GM23248 (cell line): ENCODE measurements around the gene FOLR1. TPM values are rescaled to one million over a fixed set of nuclear protein-coding genes. Genes with fewer than 3 reads are reported as not detected.
"Not testable (repeated sequence)": the region's sequence is repeated elsewhere in the genome, so short reads cannot be mapped to it uniquely, and the experiment has no call there.

Experiments used
- DNase-seq: peaks from one replicate; pipeline ENCODE4 v3.0.0-alpha.2; 2015
- H2AFZ ChIP-seq: fragments of 200-600 bp; sonication (generic); 2 replicates; pipeline ENCODE4 v1.6.1; 2016; ENCODE audit warnings: antibody characterized with exemption
- H3F3A ChIP-seq: fragments of 200-600 bp; sonication (generic); 2 replicates; pipeline ENCODE4 v1.6.1; 2016; ENCODE audit warnings: mild to moderate bottlenecking, antibody characterized with exemption, mixed run types; ENCODE audit not compliant: insufficient read depth
- H3K27ac ChIP-seq: fragments of 200-600 bp; sonication (generic); 2 replicates; pipeline ENCODE4 v1.5.1; 2016; ENCODE audit warnings: mild to moderate bottlenecking
- H3K27me3 ChIP-seq: fragments of 200-600 bp; sonication (generic); replicated peaks from 2 replicates; pipeline ENCODE4 v1.6.1; 2016; ENCODE audit warnings: mild to moderate bottlenecking; ENCODE audit not compliant: insufficient read depth
- H3K36me3 ChIP-seq: fragments of 200-600 bp; sonication (generic); 2 replicates; pipeline ENCODE4 v1.6.1; 2016; ENCODE audit warnings: low read depth, mild to moderate bottlenecking
- H3K4me1 ChIP-seq: fragments of 200-600 bp; sonication (generic); 2 replicates; pipeline ENCODE4 v1.6.1; 2016; ENCODE audit warnings: mild to moderate bottlenecking; ENCODE audit not compliant: insufficient read depth
- H3K4me2 ChIP-seq: fragments of 200-600 bp; sonication (generic); one replicate; pipeline ENCODE4 v1.6.1; 2016; ENCODE audit warnings: mild to moderate bottlenecking; ENCODE audit not compliant: unreplicated experiment
- H3K4me3 ChIP-seq: fragments of 200-600 bp; sonication (generic); 2 replicates; pipeline ENCODE4 v1.5.1; 2016; ENCODE audit warnings: mild to moderate bottlenecking
- H3K79me2 ChIP-seq: fragments of 200-600 bp; sonication (generic); 2 replicates; pipeline ENCODE4 v1.6.1; 2016; ENCODE audit warnings: mild to moderate bottlenecking; ENCODE audit not compliant: insufficient read depth
- H3K9ac ChIP-seq: fragments of 200-600 bp; sonication (generic); 2 replicates; pipeline ENCODE4 v1.6.1; 2016; ENCODE audit warnings: mild to moderate bottlenecking
- H3K9me2 ChIP-seq: fragments of 200-600 bp; sonication (generic); 2 replicates; pipeline ENCODE4 v1.6.1; 2016; ENCODE audit warnings: mixed run types, mild to moderate bottlenecking, moderate library complexity; ENCODE audit not compliant: insufficient read depth
- H3K9me3 ChIP-seq: fragments of 200-600 bp; sonication (generic); one replicate; pipeline ENCODE4 v1.6.1; 2017; ENCODE audit warnings: low read depth
- H4K20me1 ChIP-seq: fragments of 200-600 bp; sonication (generic); 2 replicates; pipeline ENCODE4 v1.6.0; 2016; ENCODE audit not compliant: insufficient read depth
- EZH2 ChIP-seq: fragments of 200-600 bp; sonication (generic); IDR thresholded peaks from 2 replicates; pipeline ENCODE4 v1.6.1; 2018; ENCODE audit warnings: antibody characterized with exemption, mild to moderate bottlenecking; ENCODE audit not compliant: insufficient read depth, poor library complexity, severe bottlenecking
- EZH2phosphoT487 ChIP-seq: fragments of 200-600 bp; sonication (generic); IDR thresholded peaks from 2 replicates; pipeline ENCODE4 v1.6.1; 2018; ENCODE audit warnings: antibody characterized with exemption, moderate library complexity, mild to moderate bottlenecking, low read depth; ENCODE audit not compliant: insufficient read depth
- WGBS, 2 experiments: methylation state at CpG; one replicate each; pipeline ENCODE4 v1.1.6; 2015 to 2017; ENCODE audit warnings: low lambda C conversion rate in 2 of 2, low coverage in 1 of 2; ENCODE audit errors: missing lambda C conversion rate in 2 of 2; 5-methylcytosine and 5-hydroxymethylcytosine counted together
- in situ Hi-C: fragments of 300-500 bp; cut with MboI; formaldehyde crosslinking; loops from 2 replicates; pipeline ENCODE4 v1.15.0; 2020
- polyA plus RNA-seq: library from polyadenylated mRNA; unstranded; fragments of >200 nt; fragmentation: Nextera tagmentation; extraction: Ambion mirVana; gene quantifications from 2 replicates; pipeline ENCODE4 v1.2.1, GENCODE V29; 2016
- total RNA-seq: library from RNA; depleted of rRNA; stranded (reverse); fragments of >200 nt; shearing (Covaris generic); gene quantifications from 2 replicates; pipeline ENCODE4 v1.2.3, GENCODE V29; 2014

The FOLR1 gene
- total and polyA plus RNA-seq, 2 experiments from 2014 or later, result 0.24 TPM; not detected in 1

- in situ Hi-C loops, result no loop called here
- Histone ChIP-seq H3K27ac (no peak overlapping the region), H3K9ac (no peak overlapping the region), H3K4me1 (no peaks in the 10 kb centered on the region), H3F3A (no peaks in the 10 kb centered on the region), H3K36me3 (no peaks in the 10 kb centered on the region), H2AFZ (no peak overlapping the region), H3K27me3 (no peaks in the 10 kb centered on the region), H3K4me3 (no peak overlapping the region), H3K9me2 (no peaks in the 10 kb centered on the region), H3K4me2 (no peak overlapping the region), H3K9me3 (no peaks in the 10 kb centered on the region), H4K20me1 (no peaks in the 10 kb centered on the region), H3K79me2 (no peaks in the 10 kb centered on the region)
- 88 to 90% methylated on average over 6 of the region's 6 CpGs for WGBS, 2 experiments
- DNase-seq, result no peak
- TF ChIP-seq EZH2phosphoT487 (no peak), EZH2 (no peak)
These were observed 10.6 kb downstream of the FOLR1 start for GRCh38 chr11:72202571-72202970.

GRCh38 chr11:72203163-72203562 lies 11.2 kb downstream of the FOLR1 start:
- Histone ChIP-seq H3K9me3 (no peaks in the 10 kb centered on the region), H3K27me3 (no peaks in the 10 kb centered on the region), H3K27ac (no peak overlapping the region), H2AFZ (no peak overlapping the region), H3K4me2 (no peak overlapping the region), H3K79me2 (no peaks in the 10 kb centered on the region), H4K20me1 (no peaks in the 10 kb centered on the region), H3F3A (no peaks in the 10 kb centered on the region), H3K4me3 (no peak overlapping the region), H3K36me3 (no peaks in the 10 kb centered on the region), H3K9ac (no peak overlapping the region), H3K4me1 (no peaks in the 10 kb centered on the region), H3K9me2 (no peaks in the 10 kb centered on the region)
- in situ Hi-C loops, result no loop called here
- 47 to 50% methylated on average over 2 of the region's 2 CpGs for WGBS, 2 experiments
- no peak for DNase-seq
- TF ChIP-seq EZH2phosphoT487 (no peak), EZH2 (no peak)

- in situ Hi-C loops, result no loop called here
- H3K27me3 ChIP-seq, result no peaks in the 10 kb centered on the region
- DNase-seq, result no peak
- H3F3A ChIP-seq, result no peaks in the 10 kb centered on the region
- H3K4me2 ChIP-seq, result no peak overlapping the region
- H3K4me1 ChIP-seq, result no peaks in the 10 kb centered on the region
- no peaks in the 10 kb centered on the region for H3K9me3 ChIP-seq
- no peaks in the 10 kb centered on the region for H3K79me2 ChIP-seq
- H2AFZ ChIP-seq, result no peak overlapping the region
- H3K9me2 ChIP-seq, result no peaks in the 10 kb centered on the region
- TF ChIP-seq EZH2 (no peak), EZH2phosphoT487 (no peak)
- H3K9ac ChIP-seq, result no peak overlapping the region
- no peak overlapping the region for H3K27ac ChIP-seq
- no peak overlapping the region for H3K4me3 ChIP-seq
- H3K36me3 ChIP-seq, result no peaks in the 10 kb centered on the region
- H4K20me1 ChIP-seq, result no peaks in the 10 kb centered on the region
These were observed 12.9 kb downstream of the FOLR1 start for GRCh38 chr11:72204886-72205285.

GRCh38 chr11:72206794-72207193 lies 14.9 kb downstream of the FOLR1 start:
- H3K9me2 ChIP-seq, DNase-seq, H4K20me1 ChIP-seq, H3K79me2 ChIP-seq, H3K4me1 ChIP-seq, H3K9ac ChIP-seq, H3K27me3 ChIP-seq, in situ Hi-C loops, H3K4me3 ChIP-seq, H3F3A ChIP-seq, H3K9me3 ChIP-seq, H2AFZ ChIP-seq, H3K27ac ChIP-seq, H3K4me2 ChIP-seq, H3K36me3 ChIP-seq: not testable (repeated sequence)
- WGBS, 2 experiments, result 34 to 47% methylated on average over 2 of the region's 2 CpGs

GRCh38 chr11:72208281-72208680 lies 16.3 kb downstream of the FOLR1 start:
- Histone ChIP-seq H3K4me3 (no peak overlapping the region), H3K27me3 (0 out of 2 replicates have a peak, but pooled peaks cover 9% of the 10 kb centered on the region), H3K9me3 (no peaks in the 10 kb centered on the region), H3K9ac (no peak overlapping the region), H2AFZ (no peak overlapping the region), H3F3A (no peaks in the 10 kb centered on the region), H3K4me2 (no peak overlapping the region), H3K79me2 (no peaks in the 10 kb centered on the region), H3K36me3 (no peaks in the 10 kb centered on the region), H3K27ac (no peak overlapping the region), H3K9me2 (no peaks in the 10 kb centered on the region), H3K4me1 (no peaks in the 10 kb centered on the region), H4K20me1 (no peaks in the 10 kb centered on the region)
- no peak for DNase-seq
- TF ChIP-seq EZH2phosphoT487 (no peak), EZH2 (no peak)
- WGBS, 2 experiments, result 69 to 80% methylated on average over 3 of the region's 3 CpGs
- in situ Hi-C loops, result no loop called here
